NCI-H446 treated with DMSO at 0.1 percent for 48 hours (cell line): ENCODE results near the gene GPC6.
A peak's percentile ranks its signal among the peaks of the same experiment; 100 is the strongest.

Experiments used
- DNase-seq: peaks from one replicate; lab custom pipeline; 2025; lab: John Stamatoyannopoulos, UW

The GPC6 gene

GRCh38 chr13:93926425-93926824 lies 699.8 kb downstream of the GPC6 start:
- DNase-seq, result no peak

- DNase-seq, result no peak
Measured at GRCh38 chr13:93927431-93927830, 700.8 kb downstream of the GPC6 start.

- DNase-seq, result no peak
Measured at GRCh38 chr13:93932901-93933300, 706.3 kb downstream of the GPC6 start.

GRCh38 chr13:93936901-93937300 lies 710.3 kb downstream of the GPC6 start:
- no peak for DNase-seq

- DNase-seq, result no peak
Measured at GRCh38 chr13:93941444-93941843, 714.8 kb downstream of the GPC6 start.

GRCh38 chr13:93942016-93942415 lies 715.4 kb downstream of the GPC6 start:
- no peak for DNase-seq

GRCh38 chr13:93945621-93946020 lies 719.0 kb downstream of the GPC6 start:
- DNase-seq, result no peak

GRCh38 chr13:93946994-93947393 lies 720.4 kb downstream of the GPC6 start:
- DNase-seq, result no peak

GRCh38 chr13:93947651-93948050 lies 721.0 kb downstream of the GPC6 start:
- no peak for DNase-seq

- DNase-seq, result no peak
Measured at GRCh38 chr13:93948162-93948922, 721.7 kb downstream of the GPC6 start.

- DNase-seq, result no peak
Measured at GRCh38 chr13:93951108-93951507, 724.5 kb downstream of the GPC6 start.

- DNase-seq, result no peak
Measured at GRCh38 chr13:93951951-93952350, 725.3 kb downstream of the GPC6 start.

GRCh38 chr13:93953841-93954240 lies 727.2 kb downstream of the GPC6 start:
- DNase-seq, result no peak

- DNase-seq, result no peak
Measured at GRCh38 chr13:93955904-93956303, 729.3 kb downstream of the GPC6 start.

- DNase-seq, result peak; percentile 61
Measured at GRCh38 chr13:93956426-93956825, 729.8 kb downstream of the GPC6 start.

GRCh38 chr13:93957371-93957770 lies 730.8 kb downstream of the GPC6 start:
- DNase-seq, result no peak

- no peak for DNase-seq
Measured at GRCh38 chr13:93959796-93960533, 733.4 kb downstream of the GPC6 start.

- no peak for DNase-seq
Measured at GRCh38 chr13:93963266-93964145, 736.9 kb downstream of the GPC6 start.

GRCh38 chr13:93964146-93964512 lies 737.5 kb downstream of the GPC6 start:
- DNase-seq, result no peak

- no peak for DNase-seq
Measured at GRCh38 chr13:93965587-93965986, 739.0 kb downstream of the GPC6 start.

GRCh38 chr13:93966267-93966936 lies 739.8 kb downstream of the GPC6 start:
- no peak for DNase-seq

- no peak for DNase-seq
Measured at GRCh38 chr13:93967286-93967685, 740.7 kb downstream of the GPC6 start.
